HG03045 (cell line): ENCODE measurements around the gene PLD1.
"Not testable (repeated sequence)": the region's sequence is repeated elsewhere in the genome, so short reads cannot be mapped to it uniquely, and the experiment has no call there.

ENCODE experiments used
- ATAC-seq: cut with Tn5 transposase; IDR thresholded peaks from one replicate; pipeline ENCODE4 v1.9.1; 2021; ENCODE audit warnings: mild to moderate bottlenecking, moderate library complexity; ENCODE audit not compliant: unreplicated experiment

Gene PLD1

GRCh38 chr3:171703144-171703543, 107.1 kb downstream of the PLD1 start:
- no peak for ATAC-seq

DNA sequence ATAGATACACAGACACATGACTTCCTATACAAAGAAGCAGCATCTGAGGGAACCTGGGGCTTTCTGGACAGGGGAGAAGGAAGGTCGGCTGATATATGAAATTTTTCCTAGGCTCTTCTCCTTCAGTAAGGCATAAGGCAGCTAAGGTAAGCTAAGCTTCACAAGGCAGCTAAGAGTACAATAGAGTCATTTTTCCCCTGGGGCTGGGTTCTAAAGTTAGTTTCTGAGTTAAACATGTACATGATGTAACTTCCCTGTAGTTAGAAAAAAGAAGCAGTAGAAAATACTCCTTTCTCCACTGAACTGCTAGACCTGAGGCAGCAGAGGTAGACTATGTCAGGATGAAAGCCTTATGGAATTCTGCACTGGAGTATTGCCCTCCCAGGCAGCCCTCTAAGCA, 109.6 kb downstream of the PLD1 start:
- ATAC-seq, result no peak

GRCh38 chr3:171700157-171700556, 110.1 kb downstream of the PLD1 start:
- no peak for ATAC-seq

DNA sequence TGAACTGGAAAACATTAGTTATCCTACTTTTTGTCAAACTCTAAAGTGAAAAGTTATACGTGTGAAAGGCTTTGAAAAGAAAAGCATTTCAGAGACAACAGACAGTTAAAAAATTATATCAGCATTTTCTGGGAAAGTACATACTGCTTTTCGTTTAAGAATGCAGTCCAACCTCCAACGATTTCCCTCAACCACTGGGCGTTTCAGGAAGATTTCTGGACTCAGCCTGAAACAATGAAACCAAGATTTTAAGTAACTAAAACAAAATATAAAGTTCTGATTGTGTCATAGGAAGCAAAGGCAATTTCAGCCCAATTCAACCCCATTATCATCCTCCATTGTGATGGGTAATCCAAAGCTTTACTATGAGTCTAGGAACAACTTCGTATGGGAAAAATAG, 110.7 kb downstream of the PLD1 start:
- ATAC-seq, result no peak

- ATAC-seq, result no peak
Measured at GRCh38 chr3:171696805-171697204, 113.5 kb downstream of the PLD1 start.

DNA sequence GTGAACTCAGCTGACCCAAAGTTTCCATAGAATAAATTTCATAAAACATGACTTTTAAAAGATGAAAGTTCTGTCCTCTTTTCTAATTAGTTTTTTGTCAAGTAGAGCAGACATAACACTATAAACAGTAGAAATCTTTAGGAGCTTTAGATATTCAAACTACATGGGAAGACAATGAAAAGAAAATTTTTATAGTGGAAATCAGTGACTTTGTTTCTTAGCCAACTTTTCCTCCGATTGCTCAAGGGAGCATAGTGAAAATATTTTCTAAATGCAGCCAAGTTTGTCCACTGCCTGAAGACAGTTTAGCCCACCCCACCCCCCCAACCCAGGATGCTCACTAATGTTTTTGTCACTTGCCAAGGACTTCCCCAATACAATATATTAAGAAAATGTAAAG, 114.9 kb downstream of the PLD1 start:
- ATAC-seq, result no peak

DNA sequence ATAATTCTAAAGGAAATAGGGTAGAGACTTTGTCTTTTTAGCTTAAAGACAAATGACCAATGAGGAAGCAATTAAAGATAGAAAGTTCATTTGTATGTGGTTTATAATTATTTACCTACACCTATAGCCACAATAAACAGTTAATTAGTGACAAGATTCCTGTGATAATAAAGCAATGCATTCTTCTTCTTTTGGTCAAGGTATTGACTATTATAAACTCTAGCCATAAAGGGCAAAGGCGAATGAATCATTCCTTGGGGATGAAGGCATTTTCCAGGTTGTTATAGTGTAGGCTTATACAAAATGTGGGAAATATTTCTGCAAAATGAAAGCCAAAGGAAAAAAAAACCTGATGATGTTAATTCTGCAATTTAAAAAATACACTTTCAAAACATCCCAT, 115.4 kb downstream of the PLD1 start:
- ATAC-seq, result no peak

GRCh38 chr3:171692551-171692950, 117.7 kb downstream of the PLD1 start:
- not testable (repeated sequence) for ATAC-seq

DNA sequence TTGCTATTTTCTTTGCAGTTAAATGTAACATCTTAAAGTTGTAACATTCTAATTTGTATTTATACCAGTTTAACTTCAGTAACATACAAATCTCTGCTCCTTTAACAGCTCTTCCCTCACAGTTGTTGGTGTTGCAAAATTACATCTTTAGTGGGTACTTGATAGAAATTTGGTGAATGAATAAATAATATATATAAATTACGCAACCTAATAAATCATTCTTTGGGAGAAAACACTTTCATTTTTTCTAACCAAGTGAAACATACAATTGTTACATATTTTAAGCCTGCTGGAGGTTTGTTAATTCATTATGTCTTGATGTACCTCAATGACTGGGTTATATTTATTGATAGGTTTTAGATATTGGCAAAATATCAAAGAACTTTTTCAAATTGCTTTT, 118.8 kb downstream of the PLD1 start:
- no peak for ATAC-seq

DNA sequence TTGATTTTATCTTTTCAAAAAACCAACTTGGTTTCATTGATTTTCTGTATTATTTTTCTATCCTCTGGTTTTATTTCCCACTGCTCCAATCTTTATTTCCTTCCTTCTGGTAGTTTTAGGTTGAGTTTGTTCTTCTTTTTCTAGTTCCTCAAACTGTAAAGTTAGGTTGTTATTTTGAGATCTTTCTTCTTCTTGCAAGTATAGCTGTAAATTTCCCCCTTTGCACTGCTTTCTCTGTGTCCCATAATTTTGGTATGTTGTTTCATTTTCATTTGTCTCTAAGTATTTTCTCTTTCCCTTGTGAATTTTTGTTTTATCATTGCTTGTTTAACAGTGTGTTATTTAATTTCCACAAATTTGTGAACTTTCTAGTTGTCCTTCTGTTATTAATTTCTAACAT, 120.0 kb downstream of the PLD1 start:
- ATAC-seq, result no peak

DNA sequence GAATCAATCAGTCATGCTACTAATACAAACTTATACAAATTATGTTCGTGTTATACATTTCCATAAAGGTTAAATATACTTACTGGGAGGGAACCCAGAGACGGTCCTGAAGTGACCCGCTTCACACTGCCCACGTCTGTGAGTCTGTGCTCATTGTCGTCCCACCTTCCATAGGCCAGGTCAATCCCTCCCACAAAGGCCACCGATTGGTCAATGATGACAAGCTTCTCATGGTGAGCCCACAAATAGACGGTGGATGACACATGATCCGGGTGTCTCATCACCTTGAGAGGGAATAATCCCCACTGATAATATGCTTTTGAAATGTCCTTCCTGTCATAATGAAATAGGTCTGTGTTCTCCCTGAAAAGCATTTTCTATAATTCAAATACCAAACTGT, 121.7 kb downstream of the PLD1 start:
- ATAC-seq, result no peak

DNA sequence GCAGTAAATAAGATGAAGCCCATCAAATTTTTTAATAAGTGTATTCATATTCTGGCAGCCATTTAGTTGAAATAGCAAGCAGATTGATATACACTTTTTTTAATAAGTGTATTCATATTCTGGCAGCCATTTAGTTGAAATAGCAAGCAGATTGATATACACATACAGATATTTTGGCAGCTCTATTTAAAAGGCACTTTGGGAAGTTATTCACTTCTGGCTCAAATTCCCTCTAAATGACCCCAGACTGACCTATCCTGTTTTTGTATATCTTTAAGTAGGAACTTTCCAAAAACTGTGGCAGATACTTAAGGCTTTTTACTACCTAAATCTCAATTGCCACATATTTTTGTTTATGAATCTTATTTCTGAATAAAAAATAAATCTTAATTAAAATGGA, 122.3 kb downstream of the PLD1 start:
- no peak for ATAC-seq

GRCh38 chr3:171687581-171687980, 122.7 kb downstream of the PLD1 start:
- no peak for ATAC-seq

GRCh38 chr3:171687064-171687463, 123.2 kb downstream of the PLD1 start:
- no peak for ATAC-seq

- no peak for ATAC-seq
Measured at GRCh38 chr3:171685116-171685895, 125.0 kb downstream of the PLD1 start.

- ATAC-seq, result no peak
Measured at GRCh38 chr3:171684221-171684620, 126.1 kb downstream of the PLD1 start.

GRCh38 chr3:171682743-171683142, 127.5 kb downstream of the PLD1 start:
- ATAC-seq, result no peak

GRCh38 chr3:171680726-171681411, 129.4 kb downstream of the PLD1 start:
- ATAC-seq, result no peak

DNA sequence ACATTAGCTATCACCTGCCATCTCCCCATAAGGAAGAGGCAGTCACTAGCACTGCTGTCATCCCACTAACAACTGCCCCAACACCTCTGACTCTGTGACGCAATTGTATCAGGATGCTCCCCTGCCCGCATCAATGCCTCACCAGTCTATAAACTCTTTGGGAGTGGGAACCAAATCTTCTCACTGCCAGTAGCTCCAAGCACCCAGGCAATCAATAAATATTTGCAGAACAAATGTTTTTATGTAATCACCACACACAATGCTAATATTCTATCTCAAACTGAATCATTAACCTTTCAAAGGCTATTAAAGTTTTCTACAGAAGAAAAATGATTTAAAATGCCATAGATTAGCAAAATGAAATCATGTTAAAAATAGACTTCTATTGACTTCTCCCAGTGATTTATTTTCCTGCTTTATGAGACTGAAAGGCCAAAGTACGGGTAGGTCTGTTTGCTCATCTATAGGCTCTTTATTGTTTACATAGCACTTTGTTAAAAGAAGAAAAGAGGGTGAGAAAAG, 131.3 kb downstream of the PLD1 start:
- no peak for ATAC-seq

- no peak for ATAC-seq
Measured at GRCh38 chr3:171677706-171678105, 132.6 kb downstream of the PLD1 start.

- ATAC-seq, result no peak
Measured at GRCh38 chr3:171676601-171677175, 133.6 kb downstream of the PLD1 start.

GRCh38 chr3:171673951-171674350, 136.3 kb downstream of the PLD1 start:
- ATAC-seq, result no peak
